H9 (cell line): ENCODE data around the gene PIM3. TPM values are rescaled to one million over a fixed set of nuclear protein-coding genes. Genes with fewer than 3 reads are reported as not detected.

Experiments
- DNase-seq: peaks from one replicate; pipeline ENCODE4 v3.0.0-alpha.2; 2017
- H2AFZ ChIP-seq: one replicate; pipeline ENCODE4 v1.6.1; 2013; ENCODE audit warnings: mild to moderate bottlenecking, low read length, control low read depth, moderate library complexity
- H2AK5ac ChIP-seq: 2 replicates; pipeline ENCODE4 v1.6.1; 2013; ENCODE audit warnings: low read length, control low read depth, mixed read lengths; ENCODE audit not compliant: insufficient read length
- H2BK120ac ChIP-seq: one replicate; pipeline ENCODE4 v1.6.1; 2013; ENCODE audit warnings: low read depth, mild to moderate bottlenecking, low read length, control low read depth, inconsistent platforms; ENCODE audit not compliant: poor library complexity, severe bottlenecking
- H2BK12ac ChIP-seq: 2 replicates; pipeline ENCODE4 v1.6.1; 2013; ENCODE audit warnings: low read length, control low read depth, mixed read lengths, low read depth; ENCODE audit not compliant: insufficient read length
- H2BK15ac ChIP-seq: 2 replicates; pipeline ENCODE4 v1.6.1; 2013; ENCODE audit warnings: low read depth, low read length, control low read depth
- H2BK20ac ChIP-seq: one replicate; pipeline ENCODE4 v1.6.1; 2013; ENCODE audit warnings: low read depth, mild to moderate bottlenecking, low read length, control low read depth, inconsistent platforms; ENCODE audit not compliant: poor library complexity, severe bottlenecking
- H2BK5ac ChIP-seq: 2 replicates; pipeline ENCODE4 v1.6.1; 2013; ENCODE audit warnings: low read length, control low read depth, mixed read lengths; ENCODE audit not compliant: insufficient read length
- H3K14ac ChIP-seq: 2 replicates; pipeline ENCODE4 v1.6.1; 2013; ENCODE audit warnings: low read length, control low read depth; ENCODE audit not compliant: insufficient read depth
- H3K18ac ChIP-seq: 2 replicates; pipeline ENCODE4 v1.6.1; 2013; ENCODE audit warnings: low read depth, mild to moderate bottlenecking, mixed read lengths, low read length, control low read depth; ENCODE audit not compliant: insufficient read length
- H3K23ac ChIP-seq: 2 replicates; pipeline ENCODE4 v1.6.1; 2013; ENCODE audit warnings: low read length, control low read depth, mixed read lengths, low read depth; ENCODE audit not compliant: insufficient read length
- H3K23me2 ChIP-seq: 2 replicates; pipeline ENCODE4 v1.6.1; 2013; ENCODE audit warnings: low read depth, mild to moderate bottlenecking, mixed read lengths, low read length, control low read depth; ENCODE audit not compliant: insufficient read length, poor library complexity, severe bottlenecking
- H3K27ac ChIP-seq: 2 replicates; pipeline ENCODE4 v1.5.1; 2013; ENCODE audit warnings: low read length, control low read depth, mixed read lengths, low read depth; ENCODE audit not compliant: insufficient read length
- H3K27me3 ChIP-seq: 2 replicates; pipeline ENCODE4 v1.6.1; 2013; ENCODE audit warnings: low read length, control low read depth, inconsistent platforms; ENCODE audit not compliant: insufficient read depth
- H3K4ac ChIP-seq: 2 replicates; pipeline ENCODE4 v1.6.1; 2013; ENCODE audit warnings: low read depth, mild to moderate bottlenecking, control low read depth, inconsistent platforms, low read length, moderate library complexity
- H3K4me1 ChIP-seq: 2 replicates; pipeline ENCODE4 v1.6.1; 2013; ENCODE audit warnings: low read length, control low read depth, inconsistent platforms; ENCODE audit not compliant: insufficient read depth
- H3K4me2 ChIP-seq: 2 replicates; pipeline ENCODE4 v1.6.1; 2013; ENCODE audit warnings: low read length, control low read depth, mixed read lengths; ENCODE audit not compliant: insufficient read length, insufficient read depth
- H3K56ac ChIP-seq: 2 replicates; pipeline ENCODE4 v1.6.1; 2013; ENCODE audit warnings: low read depth, mild to moderate bottlenecking, mixed read lengths, low read length, control low read depth; ENCODE audit not compliant: insufficient read length
- H3K79me1 ChIP-seq: 2 replicates; pipeline ENCODE4 v1.6.1; 2013; ENCODE audit warnings: low read depth, mild to moderate bottlenecking, moderate library complexity, low read length, control low read depth, inconsistent platforms; ENCODE audit not compliant: insufficient read depth, poor library complexity, severe bottlenecking
- H3K79me2 ChIP-seq: 2 replicates; pipeline ENCODE4 v1.6.1; 2013; ENCODE audit warnings: low read length, control low read depth, inconsistent platforms; ENCODE audit not compliant: insufficient read depth
- H3K9ac ChIP-seq: 2 replicates; pipeline ENCODE4 v1.6.1; 2013; ENCODE audit warnings: low read length, control low read depth, mixed read lengths; ENCODE audit not compliant: insufficient read length; ENCODE audit errors: extremely low read depth
- H3K9me3 ChIP-seq: one replicate; pipeline ENCODE4 v1.6.1; 2013; ENCODE audit warnings: low read depth, low read length, inconsistent platforms; ENCODE audit not compliant: control insufficient read depth
- H3T11ph ChIP-seq: one replicate; pipeline ENCODE4 v1.6.1; 2013; ENCODE audit warnings: mild to moderate bottlenecking, low read length, control low read depth, inconsistent platforms
- H4K20me1 ChIP-seq: one replicate; pipeline ENCODE4 v1.6.1; 2013; ENCODE audit not compliant: control insufficient read depth, insufficient read length, insufficient read depth
- H4K5ac ChIP-seq: 2 replicates; pipeline ENCODE4 v1.6.1; 2013; ENCODE audit warnings: low read depth, mild to moderate bottlenecking, mixed read lengths, low read length, control low read depth; ENCODE audit not compliant: insufficient read length
- H4K8ac ChIP-seq: replicated peaks from 2 replicates; pipeline ENCODE4 v1.6.1; 2013; ENCODE audit warnings: low read length, control low read depth, mixed read lengths, low read depth; ENCODE audit not compliant: insufficient read length
- H4K91ac ChIP-seq: 2 replicates; pipeline ENCODE4 v1.6.1; 2013; ENCODE audit warnings: low read depth, mild to moderate bottlenecking, moderate library complexity, mixed read lengths, low read length, control low read depth; ENCODE audit not compliant: insufficient read length
- H3K27ac Mint-ChIP-seq, 3 experiments: 2 replicates in 2 of 3; 3 replicates in 1 of 3; pipeline ENCODE4 v1.8.0; 2020 to 2021; ENCODE audit warnings: mixed read lengths in 3 of 3, mild to moderate bottlenecking in 1 of 3, moderate library complexity in 1 of 3
- H3K27me3 Mint-ChIP-seq: 2 replicates; pipeline ENCODE4 v1.8.0; 2021; ENCODE audit warnings: low read depth, mild to moderate bottlenecking, moderate library complexity, mixed read lengths
- H3K36me3 Mint-ChIP-seq, 3 experiments: 2 replicates in 2 of 3; 3 replicates in 1 of 3; pipeline ENCODE4 v1.8.0; 2020 to 2021; ENCODE audit warnings: low read depth in 3 of 3, mixed read lengths in 3 of 3; ENCODE audit not compliant: insufficient read depth in 1 of 3
- H3K4me1 Mint-ChIP-seq, 2 experiments: 2 replicates each; pipeline ENCODE4 v1.8.0; 2020; ENCODE audit warnings: mixed read lengths in 2 of 2
- H3K4me3 Mint-ChIP-seq, 2 experiments: 2 replicates in 1 of 2; 3 replicates in 1 of 2; pipeline ENCODE4 v1.8.0; 2020 to 2021; ENCODE audit warnings: mild to moderate bottlenecking in 2 of 2, mixed read lengths in 2 of 2, moderate library complexity in 1 of 2
- H3K9me3 Mint-ChIP-seq, 2 experiments: 2 replicates in 1 of 2; 3 replicates in 1 of 2; pipeline ENCODE4 v1.8.0; 2020; ENCODE audit warnings: mild to moderate bottlenecking in 2 of 2, mixed read lengths in 2 of 2, moderate library complexity in 1 of 2
- WGBS: extraction: QIAGEN DNeasy Blood & Tissue Kit; methylation state at CpG from one replicate; pipeline ENCODE4 v1.1.7; 2013; ENCODE audit warnings: missing lambda C conversion rate, low lambda C conversion rate, mixed read lengths; ENCODE audit not compliant: insufficient read length; ENCODE audit errors: extremely low coverage; 5-methylcytosine and 5-hydroxymethylcytosine counted together
- total RNA-seq: library from RNA; stranded (reverse); gene quantifications from 2 replicates; pipeline ENCODE4 v1.2.1, GENCODE V29; 2021
- TF ChIP-seq, protein P1 (sequence below): fragments of 200-600 bp; sonication (generic); conservative IDR thresholded peaks from 3 replicates; pipeline ENCODE4 v1.8.0; 2021; ENCODE audit warnings: antibody characterized with exemption, mild to moderate bottlenecking

PIM3 gene
- total RNA-seq, 1 experiment from 2014 or later, result 43.4 TPM

DNA sequence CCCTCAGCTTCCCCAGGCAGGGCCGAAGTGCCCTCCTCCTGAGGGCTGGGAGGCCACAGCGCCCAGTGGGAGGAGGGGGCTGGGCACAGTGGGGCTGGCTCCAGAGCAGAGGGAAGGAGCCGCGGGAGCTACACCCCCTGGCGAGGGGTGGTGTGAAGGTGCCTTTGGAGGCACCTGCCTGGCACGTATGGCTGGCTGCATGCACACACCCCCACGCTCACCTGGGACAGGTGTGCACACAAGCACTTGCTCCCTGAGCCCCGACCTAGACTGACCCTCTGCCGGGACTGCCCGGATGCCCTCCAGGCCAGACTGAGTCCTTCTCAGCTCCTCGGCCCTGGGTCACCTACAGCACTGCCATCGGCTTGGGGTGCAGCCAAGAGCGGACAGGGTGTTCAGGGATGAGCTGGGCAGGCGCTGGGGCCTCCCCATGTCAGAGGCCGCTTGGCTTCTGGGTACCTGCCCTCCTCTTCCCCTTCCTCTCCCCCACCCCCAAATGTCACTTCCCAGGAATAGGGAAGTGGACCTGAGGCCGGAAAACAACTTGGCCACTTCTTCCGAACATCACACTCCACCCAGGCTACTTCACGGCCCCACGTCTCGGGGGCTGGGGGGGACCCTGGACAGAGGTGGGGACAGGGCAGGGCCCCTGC, 7.4 kb upstream of the PIM3 start:
- Histone ChIP-seq H2BK15ac (no peak overlapping the region), H3K79me1 (no peaks in the 10 kb centered on the region), H3K18ac (no peak overlapping the region), H3K4me1 (no peaks in the 10 kb centered on the region), H3K9ac (no peak overlapping the region), H3K27ac (no peak overlapping the region), H3K4me2 (no peak overlapping the region), H3K56ac (no peak overlapping the region), H3T11ph (no peak overlapping the region), H2BK12ac (no peak overlapping the region), H3K23me2 (no peaks in the 10 kb centered on the region), H2BK5ac (no peak overlapping the region), H3K9me3 (no peaks in the 10 kb centered on the region), H3K14ac (no peak overlapping the region), H3K79me2 (no peaks in the 10 kb centered on the region), H4K20me1 (no peaks in the 10 kb centered on the region), H4K91ac (no peak overlapping the region), H3K4ac (no peak overlapping the region), H3K27me3 (no peaks in the 10 kb centered on the region), H4K8ac (no peak overlapping the region), H2BK20ac (no peak overlapping the region), H3K23ac (no peak overlapping the region), H2AK5ac (no peak overlapping the region), H2AFZ (no peak overlapping the region), H2BK120ac (no peak overlapping the region), H4K5ac (no peak overlapping the region)
- Mint-ChIP-seq H3K27ac (no peak overlapping the region), H3K36me3 (no peaks in the 10 kb centered on the region; a peak in 1 of 7 replicates), H3K9me3 (no peaks in the 10 kb centered on the region), H3K27me3 (no peaks in the 10 kb centered on the region; the same call in none of the 2 replicates), H3K4me1 (peaks cover 0 to 13% of the 10 kb centered on the region in 2 experiments; a peak in 3 of 4 replicates), H3K4me3 (no peak overlapping the region)
- DNase-seq, result no peak
- no CpG with 5 or more reads among the region's 20 CpGs for WGBS
- TF ChIP-seq, protein P1, sequence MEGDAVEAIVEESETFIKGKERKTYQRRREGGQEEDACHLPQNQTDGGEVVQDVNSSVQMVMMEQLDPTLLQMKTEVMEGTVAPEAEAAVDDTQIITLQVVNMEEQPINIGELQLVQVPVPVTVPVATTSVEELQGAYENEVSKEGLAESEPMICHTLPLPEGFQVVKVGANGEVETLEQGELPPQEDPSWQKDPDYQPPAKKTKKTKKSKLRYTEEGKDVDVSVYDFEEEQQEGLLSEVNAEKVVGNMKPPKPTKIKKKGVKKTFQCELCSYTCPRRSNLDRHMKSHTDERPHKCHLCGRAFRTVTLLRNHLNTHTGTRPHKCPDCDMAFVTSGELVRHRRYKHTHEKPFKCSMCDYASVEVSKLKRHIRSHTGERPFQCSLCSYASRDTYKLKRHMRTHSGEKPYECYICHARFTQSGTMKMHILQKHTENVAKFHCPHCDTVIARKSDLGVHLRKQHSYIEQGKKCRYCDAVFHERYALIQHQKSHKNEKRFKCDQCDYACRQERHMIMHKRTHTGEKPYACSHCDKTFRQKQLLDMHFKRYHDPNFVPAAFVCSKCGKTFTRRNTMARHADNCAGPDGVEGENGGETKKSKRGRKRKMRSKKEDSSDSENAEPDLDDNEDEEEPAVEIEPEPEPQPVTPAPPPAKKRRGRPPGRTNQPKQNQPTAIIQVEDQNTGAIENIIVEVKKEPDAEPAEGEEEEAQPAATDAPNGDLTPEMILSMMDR, result no peak
